Psoas muscle (tissue), 8 donors: ENCODE measurements around the gene CNKSR3. TPM values are rescaled to one million over a fixed set of nuclear protein-coding genes. Genes with fewer than 3 reads are reported as not detected.

ENCODE experiments used
- ATAC-seq, 4 donors: fragments of 200-7000 bp; cut with Tn5 transposase; one replicate each; pipeline ENCODE4 v1.9.1; 2020; ENCODE audit warnings: moderate library complexity in 3 of 4, mild to moderate bottlenecking in 2 of 4
- DNase-seq, 2 donors: peaks; one replicate each; pipeline ENCODE4 v3.0.0-alpha.2; 2020
- H3K27ac ChIP-seq: fragments of 200-600 bp; one replicate; pipeline ENCODE4 v1.8.0; 2022
- H3K27me3 ChIP-seq, 3 donors: fragments of 200-600 bp in 1 of 3; one replicate each; pipeline versions ENCODE4 v1.6.1 to v1.8.0; 2013 to 2022; ENCODE audit warnings: low read length in 2 of 3, mild to moderate bottlenecking in 2 of 3, moderate library complexity in 1 of 3; ENCODE audit not compliant: insufficient read depth in 3 of 3
- H3K36me3 ChIP-seq, 2 donors: fragments of 200-600 bp in 1 of 2; one replicate each; pipeline versions ENCODE4 v1.6.1 to v1.8.0; 2013 to 2022; ENCODE audit warnings: low read depth in 1 of 2, mild to moderate bottlenecking in 1 of 2, moderate library complexity in 1 of 2; ENCODE audit not compliant: insufficient read depth in 1 of 2
- H3K4me1 ChIP-seq: fragments of 200-600 bp; one replicate; pipeline ENCODE4 v1.8.0; 2022
- H3K4me3 ChIP-seq: fragments of 200-600 bp; one replicate; pipeline ENCODE4 v1.8.0; 2022; ENCODE audit warnings: mild to moderate bottlenecking
- H3K9me3 ChIP-seq: fragments of 200-600 bp; one replicate; pipeline ENCODE4 v1.8.0; 2022
- WGBS, 3 donors: extraction: QIAGEN DNeasy Blood & Tissue Kit; methylation state at CpG; one replicate each; pipeline versions ENCODE4 v1.1.6 to v1.1.7; 2013; 5-methylcytosine and 5-hydroxymethylcytosine counted together
- intact Hi-C, 2 donors: fragments of 100-400 bp; cut with DNase I; formaldehyde crosslinking; loops; one replicate each; pipeline versions ENCODE4 v1.11.0 to v1.14.2; 2022
- polyA plus RNA-seq, 3 donors: library from polyadenylated mRNA; stranded (reverse); fragments of 200-250 nt; gene quantifications; one replicate each; pipeline ENCODE4 v1.2.3, GENCODE V29; 2013
- total RNA-seq, 4 donors: library from RNA; stranded (reverse); fragmentation: NEBNext Ultra II Directional in 2 of 4; extraction: Animal tissue kit (Norgen Biotek cat#: 25700) in 2 of 4; gene quantifications; one replicate each; pipeline versions ENCODE4 v1.2.1 to v1.2.4, GENCODE V29; 2021 to 2023
- TF ChIP-seq, protein P1 (sequence below): fragments of 200-600 bp; IDR thresholded peaks from one replicate; pipeline ENCODE4 v1.8.0; 2022; ENCODE audit warnings: antibody characterized with exemption
- donor health status: healthy with polysubstance abuse.
- donor health status: DM: no; HTN: no; CAD: no; lungs with moderate emphysema.
- donor health status: Bipolar disorder and iron deficiency.
- donor health status: healthy.
- donor health status: DM: yes; HTN: yes; CAD: no.
- donor health status: DM: no; HTN: no; CAD: no.
- donor health status: DM: no; HTN: no; CAD: no.
- donor health status: DM: yes; HTN: yes; CAD: no.

CNKSR3 gene
- total and polyA plus RNA-seq, 7 donors: 0.90 to 4.7 (median 2.3) TPM

DNA sequence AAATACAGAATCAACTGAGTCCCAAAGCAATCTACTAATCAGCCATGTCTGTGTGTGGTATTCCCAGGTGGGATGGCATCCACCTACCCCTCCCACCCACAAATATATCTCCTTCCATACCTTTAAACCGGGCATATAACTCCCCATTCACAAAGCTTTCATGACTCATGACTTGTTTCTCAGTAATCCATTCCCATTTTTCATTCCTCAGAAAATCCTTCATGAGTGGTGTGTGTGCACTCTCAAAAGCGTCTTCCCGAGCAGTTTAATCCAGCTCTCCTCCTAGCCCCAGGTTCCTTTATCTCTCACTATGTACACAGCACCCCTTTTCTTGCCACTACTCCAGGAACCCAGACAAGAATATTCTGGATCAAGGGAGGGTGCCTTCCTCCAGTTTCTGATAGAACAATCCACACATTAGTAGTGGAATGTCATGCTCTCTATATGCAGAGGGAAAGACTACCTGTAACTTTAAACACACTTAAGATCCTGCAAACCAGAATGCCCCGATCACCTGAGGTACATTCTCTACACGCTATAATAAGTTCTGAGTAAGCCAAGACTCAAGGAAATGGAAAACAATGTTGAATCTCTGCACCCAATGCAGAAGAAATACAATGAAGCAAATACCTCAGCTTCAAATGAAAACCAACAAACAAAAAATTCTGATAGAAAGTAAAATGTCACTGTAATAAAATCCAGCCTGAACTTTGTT lies 98.2 kb downstream of the CNKSR3 start:
- TF ChIP-seq, protein P1, sequence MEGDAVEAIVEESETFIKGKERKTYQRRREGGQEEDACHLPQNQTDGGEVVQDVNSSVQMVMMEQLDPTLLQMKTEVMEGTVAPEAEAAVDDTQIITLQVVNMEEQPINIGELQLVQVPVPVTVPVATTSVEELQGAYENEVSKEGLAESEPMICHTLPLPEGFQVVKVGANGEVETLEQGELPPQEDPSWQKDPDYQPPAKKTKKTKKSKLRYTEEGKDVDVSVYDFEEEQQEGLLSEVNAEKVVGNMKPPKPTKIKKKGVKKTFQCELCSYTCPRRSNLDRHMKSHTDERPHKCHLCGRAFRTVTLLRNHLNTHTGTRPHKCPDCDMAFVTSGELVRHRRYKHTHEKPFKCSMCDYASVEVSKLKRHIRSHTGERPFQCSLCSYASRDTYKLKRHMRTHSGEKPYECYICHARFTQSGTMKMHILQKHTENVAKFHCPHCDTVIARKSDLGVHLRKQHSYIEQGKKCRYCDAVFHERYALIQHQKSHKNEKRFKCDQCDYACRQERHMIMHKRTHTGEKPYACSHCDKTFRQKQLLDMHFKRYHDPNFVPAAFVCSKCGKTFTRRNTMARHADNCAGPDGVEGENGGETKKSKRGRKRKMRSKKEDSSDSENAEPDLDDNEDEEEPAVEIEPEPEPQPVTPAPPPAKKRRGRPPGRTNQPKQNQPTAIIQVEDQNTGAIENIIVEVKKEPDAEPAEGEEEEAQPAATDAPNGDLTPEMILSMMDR: no peak
- DNase-seq: no peak
- H3K27ac ChIP-seq: no peak overlapping the region
- no peaks in the 10 kb centered on the region for H3K9me3 ChIP-seq
- peaks cover 33% of the 10 kb centered on the region for H3K4me1 ChIP-seq
- WGBS, 3 donors: 48 to 61% (median 48%) methylated on average over 5 of the region's 5 CpGs
- intact Hi-C loops: no loop called here
- no peak overlapping the region for H3K4me3 ChIP-seq
- no peak for ATAC-seq
- no peaks in the 10 kb centered on the region for H3K36me3 ChIP-seq
- no peaks in the 10 kb centered on the region for H3K27me3 ChIP-seq

DNA sequence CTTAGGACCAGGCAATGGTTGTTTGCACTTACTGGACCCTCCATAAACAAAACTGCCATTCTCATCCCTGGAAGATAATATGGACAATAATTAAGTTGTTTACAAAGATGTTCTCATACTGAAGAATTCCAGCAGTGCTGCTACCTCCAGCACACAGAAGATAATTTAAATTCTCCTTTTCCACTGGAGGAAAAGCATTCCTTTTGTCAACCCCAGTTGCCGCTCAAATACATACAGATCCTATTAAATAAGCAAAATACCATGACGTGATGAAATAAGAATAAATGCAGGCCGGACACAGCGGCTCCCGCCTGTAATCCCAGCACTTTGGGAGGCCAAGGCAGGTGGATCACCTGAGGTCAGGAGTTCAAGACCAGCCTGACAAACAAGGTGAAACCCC lies 99.4 kb downstream of the CNKSR3 start:
- ATAC-seq (no peak), DNase-seq (no peak)
- Histone ChIP-seq H3K27ac (peak overlapping the region; percentile 83), H3K4me1 (peaks cover 33% of the 10 kb centered on the region), H3K27me3 (no peaks in the 10 kb centered on the region), H3K4me3 (peak overlapping the region; percentile 29), H3K9me3 (no peaks in the 10 kb centered on the region), H3K36me3 (peaks cover 2 to 4% of the 10 kb centered on the region in 2 donors)
- TF ChIP-seq, protein P1: no peak
- intact Hi-C loops: no loop called here
- WGBS, 3 donors: 49 to 81% (median 54%) methylated on average over 5 of the region's 5 CpGs

DNA sequence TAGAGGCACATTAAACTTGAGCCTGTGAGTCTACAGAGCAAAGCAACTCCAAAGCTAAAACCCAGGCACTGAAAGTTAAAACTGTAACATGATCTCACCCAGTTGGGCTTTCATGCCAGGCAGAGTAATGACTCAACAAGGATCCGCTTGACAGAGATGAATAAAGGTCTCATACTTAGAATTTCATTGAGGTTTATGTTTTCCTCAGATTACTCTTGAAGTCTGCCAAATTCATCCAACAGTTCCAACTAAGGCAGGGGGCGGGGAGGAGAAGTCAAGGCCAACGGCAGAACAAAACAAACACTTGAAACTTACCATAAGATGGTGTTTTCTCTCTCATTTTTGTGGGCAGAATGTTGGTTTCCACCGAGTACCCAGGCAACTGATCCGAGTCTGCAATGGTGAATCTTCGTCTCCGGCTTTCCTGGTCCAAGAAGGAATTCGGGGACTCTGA lies 99.8 kb downstream of the CNKSR3 start:
- Histone ChIP-seq H3K27ac (peak overlapping the region; percentile 83), H3K4me3 (peak overlapping the region; percentile 29), H3K9me3 (no peaks in the 10 kb centered on the region), H3K36me3 (peaks cover 2 to 7% of the 10 kb centered on the region in 2 donors), H3K27me3 (no peaks in the 10 kb centered on the region), H3K4me1 (peaks cover 33% of the 10 kb centered on the region)
- DNase-seq (peak in 1 of 2 donors; percentile 22), ATAC-seq (peak; percentile 95 to 98 (median 97))
- intact Hi-C loops: no loop called here
- TF ChIP-seq, protein P1: no peak
- WGBS, 3 donors: 15 to 22% (median 16%) methylated on average over 8 of the region's 8 CpGs

GRCh38 chr6:154408891-154409500 lies 101.5 kb downstream of the CNKSR3 start:
- no peaks in the 10 kb centered on the region for H3K27me3 ChIP-seq
- H3K36me3 ChIP-seq: peaks cover 2 to 7% of the 10 kb centered on the region in 2 donors
- TF ChIP-seq, protein P1: peak; percentile 50
- intact Hi-C loops: loop anchor here (2.0 kb wide), 1 partner anchor 254 kb away; no protein-coding TSS in a partner anchor
- no peak overlapping the region for H3K4me3 ChIP-seq
- peaks cover 33% of the 10 kb centered on the region for H3K4me1 ChIP-seq
- 21 to 34% (median 24%) methylated on average over 4 of the region's 4 CpGs for WGBS, 3 donors
- DNase-seq (no peak), ATAC-seq (peak; percentile 56 to 75 (median 67))
- no peaks in the 10 kb centered on the region for H3K9me3 ChIP-seq
- H3K27ac ChIP-seq: peak overlapping the region; percentile 83
